BLaER1 (cell line): ENCODE results near the gene MEIOC.
A peak's percentile ranks its signal among the peaks of the same experiment; 100 is the strongest.
"Not testable (repeated sequence)": the region's sequence is repeated elsewhere in the genome, so short reads cannot be mapped to it uniquely, and the experiment has no call there.

ENCODE experiments used
- H3K27ac ChIP-seq: shearing (Covaris generic); formaldehyde crosslinking; 2 replicates; pipeline ENCODE4 v1.8.1; 2022
- H3K27me3 ChIP-seq: shearing (Covaris generic); formaldehyde crosslinking; 2 replicates; pipeline ENCODE4 v1.8.1; 2022
- H3K36me3 ChIP-seq: shearing (Covaris generic); formaldehyde crosslinking; 2 replicates; pipeline ENCODE4 v1.8.1; 2022
- H3K4me1 ChIP-seq: shearing (Covaris generic); formaldehyde crosslinking; 2 replicates; pipeline ENCODE4 v1.8.1; 2022
- H3K4me2 ChIP-seq: shearing (Covaris generic); formaldehyde crosslinking; 2 replicates; pipeline ENCODE4 v1.8.1; 2022
- H3K4me3 ChIP-seq: shearing (Covaris generic); formaldehyde crosslinking; 2 replicates; pipeline ENCODE4 v1.8.1; 2022
- H3K9ac ChIP-seq: shearing (Covaris generic); formaldehyde crosslinking; 2 replicates; pipeline ENCODE4 v1.8.1; 2022
- H3K9me3 ChIP-seq: shearing (Covaris generic); formaldehyde crosslinking; 2 replicates; pipeline ENCODE4 v1.8.1; 2022
- H4K20me1 ChIP-seq: shearing (Covaris generic); formaldehyde crosslinking; 2 replicates; pipeline ENCODE4 v1.8.1; 2022
- Cebpa-rat ChIP-seq: shearing (Covaris generic); IDR thresholded peaks from 2 replicates; pipeline ENCODE4 v1.8.1; 2022

The MEIOC gene

GRCh38 chr17:44672479-44673093, 16.3 kb downstream of the MEIOC start:
- Histone ChIP-seq H3K27ac (no peak overlapping the region), H3K4me2 (no peak overlapping the region), H4K20me1 (no peaks in the 10 kb centered on the region), H3K27me3 (no peaks in the 10 kb centered on the region), H3K4me1 (no peaks in the 10 kb centered on the region), H3K9me3 (no peaks in the 10 kb centered on the region), H3K9ac (no peak overlapping the region), H3K4me3 (no peak overlapping the region), H3K36me3 (peaks cover 1% of the 10 kb centered on the region; the same call in 1 of the 2 replicates)
- no peak for TF ChIP-seq Cebpa-rat

GRCh38 chr17:44673893-44674292, 17.6 kb downstream of the MEIOC start:
- Histone ChIP-seq H3K4me3 (no peak overlapping the region), H3K9me3 (no peaks in the 10 kb centered on the region), H4K20me1 (no peaks in the 10 kb centered on the region), H3K4me1 (no peaks in the 10 kb centered on the region), H3K4me2 (no peak overlapping the region), H3K36me3 (peaks cover 13% of the 10 kb centered on the region), H3K27ac (no peak overlapping the region), H3K9ac (no peak overlapping the region), H3K27me3 (no peaks in the 10 kb centered on the region)
- no peak for TF ChIP-seq Cebpa-rat

- TF ChIP-seq Cebpa-rat = no peak
- H3K9ac ChIP-seq = no peak overlapping the region
- no peaks in the 10 kb centered on the region for H3K4me1 ChIP-seq
- no peak overlapping the region for H3K4me2 ChIP-seq
- peaks cover 43% of the 10 kb centered on the region for H3K36me3 ChIP-seq
- H3K4me3 ChIP-seq = no peak overlapping the region
- H4K20me1 ChIP-seq = no peaks in the 10 kb centered on the region
- H3K9me3 ChIP-seq = no peaks in the 10 kb centered on the region
- no peaks in the 10 kb centered on the region for H3K27me3 ChIP-seq
- no peak overlapping the region for H3K27ac ChIP-seq
Measured at GRCh38 chr17:44677136-44677535, 20.9 kb downstream of the MEIOC start.

- not testable (repeated sequence) for H3K4me3 ChIP-seq, H3K27ac ChIP-seq, H3K9ac ChIP-seq, H3K4me1 ChIP-seq, H3K4me2 ChIP-seq, H4K20me1 ChIP-seq, H3K9me3 ChIP-seq, H3K27me3 ChIP-seq
- peaks cover 90% of the 10 kb centered on the region for H3K36me3 ChIP-seq
Measured at GRCh38 chr17:44683303-44683702, 27.0 kb downstream of the MEIOC start.

GRCh38 chr17:44687756-44688155, 31.5 kb downstream of the MEIOC start:
- Histone ChIP-seq H3K9me3 (no peaks in the 10 kb centered on the region), H3K9ac (no peak overlapping the region), H3K4me3 (no peak overlapping the region), H4K20me1 (no peaks in the 10 kb centered on the region), H3K36me3 (peaks cover 48% of the 10 kb centered on the region), H3K27me3 (no peaks in the 10 kb centered on the region), H3K4me1 (peaks cover 24% of the 10 kb centered on the region), H3K27ac (no peak overlapping the region), H3K4me2 (0 out of 2 replicates have a peak overlapping the region, but pooled peaks have one; percentile 95)
- TF ChIP-seq Cebpa-rat = no peak

- H3K4me3 ChIP-seq = peak overlapping the region; percentile 89
- no peak overlapping the region for H3K27ac ChIP-seq
- peak overlapping the region; percentile 95 for H3K4me2 ChIP-seq
- peaks cover 24% of the 10 kb centered on the region for H3K4me1 ChIP-seq
- no peaks in the 10 kb centered on the region for H3K27me3 ChIP-seq
- no peak for TF ChIP-seq Cebpa-rat
- H3K9ac ChIP-seq = peak overlapping the region; percentile 91; the same call in 1 of the 2 replicates
- no peaks in the 10 kb centered on the region for H3K9me3 ChIP-seq
- peaks cover 44% of the 10 kb centered on the region for H3K36me3 ChIP-seq
- no peaks in the 10 kb centered on the region for H4K20me1 ChIP-seq
Measured at GRCh38 chr17:44688200-44688599, 31.9 kb downstream of the MEIOC start.

- Histone ChIP-seq H3K4me3 (peak overlapping the region; percentile 89), H3K4me2 (peak overlapping the region; percentile 95), H3K4me1 (peaks cover 24% of the 10 kb centered on the region), H4K20me1 (no peaks in the 10 kb centered on the region), H3K9ac (peak overlapping the region; percentile 91), H3K27me3 (no peaks in the 10 kb centered on the region), H3K9me3 (no peaks in the 10 kb centered on the region), H3K36me3 (peaks cover 37% of the 10 kb centered on the region), H3K27ac (peak overlapping the region; percentile 83)
- no peak for TF ChIP-seq Cebpa-rat
Measured at GRCh38 chr17:44688675-44689476, 32.6 kb downstream of the MEIOC start.

- H3K9ac ChIP-seq = peak within 1 kb of the TSS; percentile 91
- H3K36me3 ChIP-seq = peaks cover 29% of the 10 kb centered on the region
- H3K4me2 ChIP-seq = peak within 1 kb of the TSS; percentile 95
- H3K27ac ChIP-seq = peak within 1 kb of the TSS; percentile 83
- no peak for TF ChIP-seq Cebpa-rat
- H3K27me3 ChIP-seq = no peaks in the 10 kb centered on the region
- H3K4me1 ChIP-seq = peaks cover 24% of the 10 kb centered on the region
- H3K9me3 ChIP-seq = no peaks in the 10 kb centered on the region
- H4K20me1 ChIP-seq = no peaks in the 10 kb centered on the region
- H3K4me3 ChIP-seq = peak within 1 kb of the TSS; percentile 89
Measured at GRCh38 chr17:44689477-44690217, 33.4 kb downstream of the MEIOC start, which contains the start of gene CCDC43. TSS of gene CCDC43 (minus strand) at chr17:44689776. CDS start at chr17:44689753, 23 bp downstream.

GRCh38 chr17:44690746-44691306, 34.6 kb downstream of the MEIOC start:
- not testable (repeated sequence) for H4K20me1 ChIP-seq, H3K9me3 ChIP-seq, H3K27ac ChIP-seq, H3K9ac ChIP-seq, H3K4me3 ChIP-seq, H3K27me3 ChIP-seq
- peak overlapping the region; percentile 95 for H3K4me2 ChIP-seq
- H3K4me1 ChIP-seq = peaks cover 24% of the 10 kb centered on the region
- peaks cover 17% of the 10 kb centered on the region for H3K36me3 ChIP-seq

- no peak for TF ChIP-seq Cebpa-rat
- H3K27me3 ChIP-seq = no peaks in the 10 kb centered on the region
- peaks cover 14% of the 10 kb centered on the region for H3K4me1 ChIP-seq
Measured at GRCh38 chr17:44693609-44694008, 37.3 kb downstream of the MEIOC start.

GRCh38 chr17:44700288-44700687, 44.0 kb downstream of the MEIOC start:
- not testable (repeated sequence) for H3K9me3 ChIP-seq, H3K27me3 ChIP-seq, H3K36me3 ChIP-seq, H3K9ac ChIP-seq, H3K4me1 ChIP-seq, H4K20me1 ChIP-seq, H3K27ac ChIP-seq, H3K4me3 ChIP-seq, H3K4me2 ChIP-seq

More at GRCh38 chr17:44693609-44694008, 37.3 kb downstream of the MEIOC start:
- H3K4me3 ChIP-seq = no peak overlapping the region
- H3K9ac ChIP-seq = no peak overlapping the region
- no peak overlapping the region for H3K4me2 ChIP-seq
- H3K9me3 ChIP-seq = no peaks in the 10 kb centered on the region
- H4K20me1 ChIP-seq = no peaks in the 10 kb centered on the region
- H3K27ac ChIP-seq = no peak overlapping the region
- H3K36me3 ChIP-seq = no peaks in the 10 kb centered on the region
